ENCODE measurements around the gene PLPP1. TPM values are rescaled to one million over a fixed set of nuclear protein-coding genes. Genes with fewer than 3 reads are reported as not detected.
A peak's percentile ranks its signal among the peaks of the same experiment; 100 is the strongest.

Gene PLPP1
- total and polyA plus RNA-seq, 4 donors: 23.4 to 149 (median 68.7) TPM

DNA sequence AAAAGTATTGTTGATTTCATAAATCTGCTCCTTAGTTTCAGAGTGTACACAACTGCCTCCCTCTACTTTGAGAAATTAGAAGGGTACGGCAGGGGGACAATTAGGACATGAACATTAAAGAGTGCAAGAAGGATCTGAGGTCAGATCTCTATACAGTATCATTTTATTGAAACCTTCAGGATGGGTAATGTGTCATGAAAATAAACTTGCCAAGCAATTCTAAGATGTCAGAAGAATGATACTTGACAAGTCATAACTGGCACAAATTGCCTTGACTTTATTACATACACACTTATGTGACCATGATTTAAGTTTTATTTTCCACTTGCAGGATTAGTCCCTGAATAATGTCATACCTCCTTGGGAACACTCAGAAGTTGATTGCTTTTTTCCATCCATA is 92.8 kb downstream of the PLPP1 start:
- WGBS: 96% methylated on average over 1 of the region's 1 CpG
- Histone ChIP-seq H3K9me3 (ENCODE audit: control insufficient read depth in 4 of 4, low read length in 3 of 4) (no peaks in the 10 kb centered on the region), H3K4me1 (ENCODE audit: control insufficient read depth in 4 of 4, insufficient read depth in 4 of 4, low read length in 3 of 4) (peaks cover 0 to 2% (median 0%) of the 10 kb centered on the region in 4 donors), H3K27ac (ENCODE audit: low read depth in 1 of 2, low read length in 2 of 2) (no peak overlapping the region), H3K4me3 (ENCODE audit: low read depth in 1 of 3, low read length in 3 of 3) (no peak overlapping the region), H3K9ac (ENCODE audit: low read depth in 1 of 2, low read length in 2 of 2) (no peak overlapping the region), H3K36me3 (ENCODE audit: control insufficient read depth in 4 of 4, insufficient read depth in 3 of 4, low read depth in 1 of 4, low read length in 3 of 4) (peaks cover 2 to 8% (median 3%) of the 10 kb centered on the region in 4 donors), H3K27me3 (ENCODE audit: control insufficient read depth in 4 of 4, insufficient read depth in 4 of 4, low read length in 3 of 4) (no peaks in the 10 kb centered on the region)
- DNase-seq (ENCODE audit: low spot score): no peak
- TF ChIP-seq FOXA1 (IDR thresholded peaks at IDR 0.05) (no peak), GABPA (IDR thresholded peaks at IDR 0.05 in 1 of 2, conservative IDR thresholded peaks at IDR 0.05 in 1 of 2) (no peak), FOXA2 (IDR thresholded peaks at IDR 0.05) (no peak)

DNA sequence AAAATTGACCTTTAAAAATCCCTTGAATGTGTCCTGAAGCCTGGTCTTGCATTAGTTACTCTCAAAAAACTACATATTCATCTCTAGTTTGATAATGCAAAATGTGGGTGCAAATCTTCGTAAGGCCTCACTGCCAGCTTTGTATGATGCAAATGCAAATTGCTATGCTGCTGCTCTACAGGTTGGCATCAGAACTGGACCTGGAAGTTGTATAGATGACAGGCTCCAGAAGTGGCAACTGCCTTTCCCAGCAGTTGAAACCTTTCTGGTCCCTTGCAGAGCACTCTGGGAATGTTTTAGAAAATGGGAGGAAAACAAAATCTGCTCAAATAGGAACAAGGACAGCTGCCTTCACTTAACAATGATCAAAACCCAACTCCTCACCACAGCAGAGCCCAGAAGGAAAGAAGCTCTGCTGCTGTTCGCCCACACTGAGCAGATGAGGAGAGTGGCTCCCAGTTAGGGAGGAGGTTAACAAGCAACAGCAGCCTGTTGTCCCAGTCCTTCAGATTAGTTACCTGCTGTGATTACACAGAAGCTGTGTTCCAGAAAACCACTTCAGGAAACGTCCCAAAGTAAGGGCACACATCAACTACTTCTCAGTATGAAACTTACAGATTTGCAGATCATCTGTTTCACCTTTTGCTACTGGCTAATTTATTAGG is 93.5 kb downstream of the PLPP1 start:
- Histone ChIP-seq H3K27me3 (ENCODE audit: control insufficient read depth in 4 of 4, insufficient read depth in 4 of 4, low read length in 3 of 4) (no peaks in the 10 kb centered on the region), H3K9me3 (ENCODE audit: control insufficient read depth in 4 of 4, low read length in 3 of 4) (no peaks in the 10 kb centered on the region), H3K4me3 (ENCODE audit: low read depth in 1 of 3, low read length in 3 of 3) (no peak overlapping the region), H3K27ac (ENCODE audit: low read depth in 1 of 2, low read length in 2 of 2) (no peak overlapping the region), H3K36me3 (ENCODE audit: control insufficient read depth in 4 of 4, insufficient read depth in 3 of 4, low read depth in 1 of 4, low read length in 3 of 4) (peaks cover 2 to 8% (median 3%) of the 10 kb centered on the region in 4 donors), H3K9ac (ENCODE audit: low read depth in 1 of 2, low read length in 2 of 2) (no peak overlapping the region), H3K4me1 (ENCODE audit: control insufficient read depth in 4 of 4, insufficient read depth in 4 of 4, low read length in 3 of 4) (peaks cover 0 to 2% (median 0%) of the 10 kb centered on the region in 4 donors)
- WGBS: 89% methylated on average over 3 of the region's 3 CpGs
- no peak for TF ChIP-seq RAD21 (IDR thresholded peaks at IDR 0.05)
- DNase-seq (ENCODE audit: low spot score): no peak

DNA sequence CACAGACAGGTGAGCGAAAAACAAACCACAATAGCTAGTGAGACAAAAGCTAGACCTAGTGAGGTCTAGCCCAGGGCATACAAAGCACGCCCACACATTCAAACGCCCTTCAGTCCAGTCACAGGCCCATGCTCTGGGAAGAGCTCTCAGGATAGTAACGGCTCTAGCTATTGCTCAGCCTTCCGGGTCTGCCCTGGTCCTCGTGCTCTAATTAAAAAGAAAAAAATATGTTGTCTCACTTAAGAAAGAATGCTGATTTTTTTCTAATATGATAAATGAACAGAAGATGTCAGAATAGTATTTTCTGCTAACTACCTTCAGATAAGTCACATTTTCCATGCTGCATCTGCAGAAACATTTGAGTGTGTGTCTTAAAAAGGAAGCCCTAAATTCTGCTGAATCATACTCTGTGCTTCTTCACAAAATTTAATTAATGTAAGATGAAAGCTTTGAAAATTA is 94.5 kb downstream of the PLPP1 start:
- Histone ChIP-seq H3K4me3 (ENCODE audit: low read depth in 1 of 3, low read length in 3 of 3) (no peak overlapping the region), H3K9ac (ENCODE audit: low read depth in 1 of 2, low read length in 2 of 2) (no peak overlapping the region), H3K9me3 (ENCODE audit: control insufficient read depth in 4 of 4, low read length in 3 of 4) (no peaks in the 10 kb centered on the region), H3K36me3 (ENCODE audit: control insufficient read depth in 4 of 4, insufficient read depth in 3 of 4, low read depth in 1 of 4, low read length in 3 of 4) (peaks cover 2 to 8% (median 3%) of the 10 kb centered on the region in 4 donors), H3K27ac (ENCODE audit: low read depth in 1 of 2, low read length in 2 of 2) (no peak overlapping the region), H3K27me3 (ENCODE audit: control insufficient read depth in 4 of 4, insufficient read depth in 4 of 4, low read length in 3 of 4) (no peaks in the 10 kb centered on the region), H3K4me1 (ENCODE audit: control insufficient read depth in 4 of 4, insufficient read depth in 4 of 4, low read length in 3 of 4) (peaks cover 0 to 2% (median 0%) of the 10 kb centered on the region in 4 donors)
- 91% methylated on average over 6 of the region's 6 CpGs for WGBS
- TF ChIP-seq, protein P1, sequence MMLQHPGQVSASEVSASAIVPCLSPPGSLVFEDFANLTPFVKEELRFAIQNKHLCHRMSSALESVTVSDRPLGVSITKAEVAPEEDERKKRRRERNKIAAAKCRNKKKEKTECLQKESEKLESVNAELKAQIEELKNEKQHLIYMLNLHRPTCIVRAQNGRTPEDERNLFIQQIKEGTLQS (IDR thresholded peaks at IDR 0.05): no peak
- TF ChIP-seq FOXA1 (IDR thresholded peaks at IDR 0.05): no peak
- no peak for TF ChIP-seq SP1 (IDR thresholded peaks at IDR 0.05)
- no peak for TF ChIP-seq NR2F2 (IDR thresholded peaks at IDR 0.05)
- TF ChIP-seq, protein P2, sequence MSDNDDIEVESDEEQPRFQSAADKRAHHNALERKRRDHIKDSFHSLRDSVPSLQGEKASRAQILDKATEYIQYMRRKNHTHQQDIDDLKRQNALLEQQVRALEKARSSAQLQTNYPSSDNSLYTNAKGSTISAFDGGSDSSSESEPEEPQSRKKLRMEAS (IDR thresholded peaks at IDR 0.05): no peak
- TF ChIP-seq HNF4G (IDR thresholded peaks at IDR 0.05): no peak
- peak; percentile 42 to 72 for TF ChIP-seq JUND (IDR thresholded peaks at IDR 0.05)
- no peak for TF ChIP-seq GABPA (IDR thresholded peaks at IDR 0.05 in 1 of 2, conservative IDR thresholded peaks at IDR 0.05 in 1 of 2)
- no peak for TF ChIP-seq TAF1 (conservative IDR thresholded peaks at IDR 0.05)
- no peak for DNase-seq (ENCODE audit: low spot score)

DNA sequence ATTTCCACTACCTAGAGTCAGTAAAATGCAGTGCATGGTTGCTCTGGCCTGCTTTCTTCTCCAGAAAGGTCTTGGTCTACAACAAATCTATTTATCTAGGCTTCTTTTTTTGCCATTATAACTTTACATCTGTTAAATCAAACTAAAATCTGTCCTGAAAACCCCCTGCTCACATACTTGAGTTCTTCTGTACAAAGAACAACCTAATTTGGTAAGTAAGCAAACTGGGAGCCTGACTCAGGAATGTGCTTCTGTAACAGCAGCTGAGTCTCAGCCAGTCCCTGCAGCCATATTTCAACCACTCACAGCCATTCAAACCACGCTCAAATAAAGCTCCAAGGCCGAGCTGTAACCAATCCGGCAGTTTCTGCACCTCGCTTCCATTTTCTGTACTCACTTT is 95.8 kb downstream of the PLPP1 start:
- no peaks in the 10 kb centered on the region for H3K9me3 ChIP-seq (ENCODE audit: control insufficient read depth in 4 of 4, low read length in 3 of 4)
- 92% methylated on average over 4 of the region's 4 CpGs for WGBS
- TF ChIP-seq NR2F2 (IDR thresholded peaks at IDR 0.05): no peak
- peaks cover 2 to 8% (median 3%) of the 10 kb centered on the region in 4 donors for H3K36me3 ChIP-seq (ENCODE audit: control insufficient read depth in 4 of 4, insufficient read depth in 3 of 4, low read depth in 1 of 4, low read length in 3 of 4)
- H3K9ac ChIP-seq (ENCODE audit: low read depth in 1 of 2, low read length in 2 of 2): no peak overlapping the region
- H3K27me3 ChIP-seq (ENCODE audit: control insufficient read depth in 4 of 4, insufficient read depth in 4 of 4, low read length in 3 of 4): no peaks in the 10 kb centered on the region
- H3K4me1 ChIP-seq (ENCODE audit: control insufficient read depth in 4 of 4, insufficient read depth in 4 of 4, low read length in 3 of 4): peaks cover 0 to 2% (median 0%) of the 10 kb centered on the region in 4 donors
- peak overlapping the region in 1 of 2 donors; percentile 42 for H3K27ac ChIP-seq (ENCODE audit: low read depth in 1 of 2, low read length in 2 of 2)
- H3K4me3 ChIP-seq (ENCODE audit: low read depth in 1 of 3, low read length in 3 of 3): no peak overlapping the region
- DNase-seq (ENCODE audit: low spot score): no peak
